GM19043 (cell line): ENCODE measurements around the gene TEX52.

Source experiments
- ATAC-seq: cut with Tn5 transposase; IDR thresholded peaks from one replicate; pipeline ENCODE4 v1.9.1; 2021; ENCODE audit warnings: low read depth; ENCODE audit not compliant: unreplicated experiment

Gene TEX52

GRCh38 chr12:2801044-2801783, 55.6 kb downstream of the TEX52 start:
- ATAC-seq: no peak

- no peak for ATAC-seq
Observed at GRCh38 chr12:2800046-2800570, 56.7 kb downstream of the TEX52 start.
